Ovary (tissue), 9 donors: Measurements from ENCODE around the gene TENM4. TPM values are rescaled to one million over a fixed set of nuclear protein-coding genes. Genes with fewer than 3 reads are reported as not detected.

Experiments
- DNase-seq, 5 donors: peaks; one replicate each; pipeline ENCODE4 v3.0.0-alpha.2; 2019 to 2020
- H3K27ac ChIP-seq, 2 donors: fragments of 200-600 bp; one replicate each; pipeline versions ENCODE4 v1.5.1 to v1.8.0; 2019 to 2022
- H3K27me3 ChIP-seq: fragments of 200-600 bp; one replicate; pipeline ENCODE4 v1.8.0; 2022
- H3K36me3 ChIP-seq: fragments of 200-600 bp; sonication (generic); one replicate; pipeline ENCODE4 v1.5.1; 2019
- H3K4me1 ChIP-seq: one replicate; pipeline ENCODE4 v1.8.1; 2013; ENCODE audit warnings: mild to moderate bottlenecking, moderate library complexity; ENCODE audit not compliant: insufficient read depth
- H3K4me3 ChIP-seq: fragments of 200-600 bp; sonication (generic); one replicate; pipeline ENCODE4 v1.5.1; 2017
- H3K9me3 ChIP-seq, 2 donors: fragments of 200-600 bp in 1 of 2; sonication (generic) in 1 of 2; one replicate each; pipeline versions ENCODE4 v1.5.1 to v1.8.1; 2013 to 2019; ENCODE audit warnings: mild to moderate bottlenecking in 1 of 2, moderate library complexity in 1 of 2
- EP300 ChIP-seq: sonication (generic); formaldehyde crosslinking; IDR thresholded peaks from one replicate; pipeline ENCODE4 v1.6.1; 2017; ENCODE audit warnings: antibody characterized with exemption
- POLR2A ChIP-seq: fragments of 450-650 bp; IDR thresholded peaks from one replicate; pipeline ENCODE4 v1.6.1; 2017; ENCODE audit warnings: antibody characterized with exemption, mild to moderate bottlenecking, moderate library complexity
- WGBS, 3 donors: extraction: QIAGEN DNeasy Blood & Tissue Kit in 1 of 3; methylation state at CpG; one replicate each; pipeline versions ENCODE4 v1.1.5 to v1.1.7; 2013 to 2017; 5-methylcytosine and 5-hydroxymethylcytosine counted together
- intact Hi-C, 4 donors: fragments of 100-400 bp; cut with DNase I; formaldehyde crosslinking; loops; one replicate each; pipeline versions ENCODE4 v1.11.0 to v1.15.1; 2022 to 2023
- microRNA counts: library from miRNA; unstranded; fragments of <30 nt; microRNA quantifications from one replicate; lab custom pipeline; 2016
- microRNA-seq, 3 donors: library from miRNA; unstranded; fragments of <30 nt; microRNA quantifications; one replicate each; pipeline versions ENCODE4 to v1.2.0, GENCODE V29; 2019 to 2020
- polyA plus RNA-seq, 2 donors: library from polyadenylated mRNA; stranded (reverse); fragments of 200-250 nt in 1 of 2; fragments of 350-450 nt in 1 of 2; fragmentation: Illumina TruSeq in 1 of 2; extraction: RNeasy Lipid Tissue Mini Kit (QIAGEN cat#74804) in 1 of 2; gene quantifications; one replicate each; pipeline ENCODE4 v1.2.3, GENCODE V29; 2013 to 2014
- small RNA-seq: library from RNA; depleted of rRNA; stranded (forward); fragments of <200 nt; gene quantifications from one replicate; pipeline ENCODE3, GENCODE V24; 2016
- total RNA-seq, 7 donors: library from RNA; depleted of rRNA in 2 of 7; stranded (reverse); fragments of >200 nt in 2 of 7; fragmentation: NEBNext Ultra II Directional in 3 of 7; extraction: Animal tissue kit (Norgen Biotek cat#: 25700) in 3 of 7; gene quantifications; one replicate each; pipeline versions ENCODE4 v1.1.0 to v1.2.4, GENCODE V29; 2016 to 2023
- TF ChIP-seq, protein P1 (sequence below), 3 donors: fragments of 450-650 bp in 2 of 3; fragments of 200-600 bp in 1 of 3; IDR thresholded peaks; one replicate each; pipeline versions ENCODE4 v1.5.1 to v1.8.0; 2016 to 2022; ENCODE audit warnings: antibody characterized with exemption in 3 of 3, mild to moderate bottlenecking in 1 of 3
- donor health status: DM: no; HTN: no; CAD: no; lungs with moderate emphysema.
- donor health status: DM: no; HTN: no; CAD: no.
- donor health status: Bipolar disorder and iron deficiency.
- donor health status: DM: yes; HTN: yes; CAD: no.
- donor health status: DM: no; HTN: no; CAD: no.
- donor health status: DM: yes; HTN: yes; CAD: no.

Gene TENM4
- total and polyA plus RNA-seq, 9 donors, result 11.0 to 206 (median 107) TPM

DNA sequence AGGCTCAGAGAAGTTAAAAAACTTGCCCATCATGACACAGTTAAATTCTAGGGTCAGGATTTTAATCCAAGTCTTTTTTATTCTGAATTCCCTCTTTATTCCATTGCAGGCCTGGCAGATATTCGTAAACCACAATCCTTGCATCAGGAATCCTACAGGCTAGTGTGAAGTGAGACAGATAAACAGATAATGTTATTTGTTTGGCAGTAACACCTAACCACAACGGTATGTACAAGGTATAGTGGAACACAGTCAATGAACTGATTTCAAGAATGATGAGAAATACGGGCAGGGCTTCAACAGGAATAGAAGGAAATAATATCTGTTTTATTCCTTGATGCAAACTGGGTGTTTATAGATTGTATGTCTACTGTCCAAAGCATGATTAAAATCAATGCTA lies 834.2 kb downstream of the TENM4 start:
- 77 to 81% (median 80%) methylated on average over 3 of the region's 3 CpGs for WGBS, 3 donors
- Histone ChIP-seq H3K4me1 (no peaks in the 10 kb centered on the region), H3K27me3 (no peaks in the 10 kb centered on the region), H3K4me3 (no peak overlapping the region), H3K27ac (no peak overlapping the region), H3K9me3 (no peaks in the 10 kb centered on the region), H3K36me3 (no peaks in the 10 kb centered on the region)
- DNase-seq, result no peak
- TF ChIP-seq, protein P1, sequence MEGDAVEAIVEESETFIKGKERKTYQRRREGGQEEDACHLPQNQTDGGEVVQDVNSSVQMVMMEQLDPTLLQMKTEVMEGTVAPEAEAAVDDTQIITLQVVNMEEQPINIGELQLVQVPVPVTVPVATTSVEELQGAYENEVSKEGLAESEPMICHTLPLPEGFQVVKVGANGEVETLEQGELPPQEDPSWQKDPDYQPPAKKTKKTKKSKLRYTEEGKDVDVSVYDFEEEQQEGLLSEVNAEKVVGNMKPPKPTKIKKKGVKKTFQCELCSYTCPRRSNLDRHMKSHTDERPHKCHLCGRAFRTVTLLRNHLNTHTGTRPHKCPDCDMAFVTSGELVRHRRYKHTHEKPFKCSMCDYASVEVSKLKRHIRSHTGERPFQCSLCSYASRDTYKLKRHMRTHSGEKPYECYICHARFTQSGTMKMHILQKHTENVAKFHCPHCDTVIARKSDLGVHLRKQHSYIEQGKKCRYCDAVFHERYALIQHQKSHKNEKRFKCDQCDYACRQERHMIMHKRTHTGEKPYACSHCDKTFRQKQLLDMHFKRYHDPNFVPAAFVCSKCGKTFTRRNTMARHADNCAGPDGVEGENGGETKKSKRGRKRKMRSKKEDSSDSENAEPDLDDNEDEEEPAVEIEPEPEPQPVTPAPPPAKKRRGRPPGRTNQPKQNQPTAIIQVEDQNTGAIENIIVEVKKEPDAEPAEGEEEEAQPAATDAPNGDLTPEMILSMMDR (IDR thresholded peaks at IDR 0.05), result no peak
- TF ChIP-seq EP300 (no peak), POLR2A (no peak)
- intact Hi-C loops, result no loop called here

DNA sequence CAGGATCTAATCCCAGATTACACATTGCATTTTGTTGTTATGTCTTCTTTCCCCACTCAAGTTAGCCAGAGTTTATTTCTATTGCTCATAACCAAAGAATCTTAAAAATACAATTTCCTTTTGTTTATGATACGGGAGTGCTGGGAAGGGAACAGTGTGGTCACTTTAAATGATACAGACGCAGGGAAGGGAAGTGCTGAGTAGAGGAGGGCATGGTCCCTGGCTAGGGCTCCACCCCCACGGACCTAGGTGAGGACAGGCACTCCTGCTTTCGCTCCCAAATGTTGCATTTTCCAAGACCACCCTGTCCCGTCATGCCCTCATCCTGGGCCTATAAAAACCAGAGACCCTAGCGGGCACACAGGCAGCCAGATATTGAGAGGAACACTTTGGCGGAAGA lies 835.5 kb downstream of the TENM4 start:
- Histone ChIP-seq H3K27ac (no peak overlapping the region), H3K9me3 (no peaks in the 10 kb centered on the region), H3K36me3 (no peaks in the 10 kb centered on the region), H3K4me1 (no peaks in the 10 kb centered on the region), H3K4me3 (no peak overlapping the region), H3K27me3 (no peaks in the 10 kb centered on the region)
- no peak for TF ChIP-seq POLR2A
- TF ChIP-seq EP300, result no peak
- TF ChIP-seq, protein P1 (IDR thresholded peaks at IDR 0.05), result no peak
- intact Hi-C loops, result no loop called here
- DNase-seq, result no peak
- 61 to 66% (median 63%) methylated on average over 7 of the region's 7 CpGs for WGBS, 3 donors

DNA sequence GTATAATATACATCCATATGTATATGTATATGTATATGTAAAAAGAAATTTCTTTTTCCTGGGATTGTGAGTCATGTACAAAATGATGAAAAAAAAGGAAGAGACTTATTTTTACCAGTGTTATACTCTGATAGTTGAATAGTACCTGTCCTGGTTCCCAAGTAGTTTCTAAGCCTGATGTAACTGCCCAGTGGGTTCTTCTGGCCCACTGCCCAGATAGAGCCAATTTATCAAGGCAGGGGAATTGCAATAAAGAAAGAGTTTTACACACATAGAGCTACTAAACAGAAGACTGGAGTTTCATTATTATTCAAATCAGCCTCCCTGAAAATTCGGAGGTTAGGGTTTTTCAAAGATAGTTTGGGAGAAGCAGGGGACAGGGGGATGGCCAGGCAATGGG lies 837.0 kb downstream of the TENM4 start:
- H3K27me3 ChIP-seq, result no peaks in the 10 kb centered on the region
- no peak for TF ChIP-seq POLR2A
- no peak for TF ChIP-seq EP300
- TF ChIP-seq, protein P1 (IDR thresholded peaks at IDR 0.05), result no peak
- no peak for DNase-seq
- intact Hi-C loops, result no loop called here
- H3K9me3 ChIP-seq, result no peaks in the 10 kb centered on the region
- no peaks in the 10 kb centered on the region for H3K36me3 ChIP-seq
- no peak overlapping the region for H3K27ac ChIP-seq
- H3K4me3 ChIP-seq, result no peak overlapping the region
- 79 to 86% (median 85%) methylated on average over 1 of the region's 1 CpG for WGBS, 3 donors
- no peaks in the 10 kb centered on the region for H3K4me1 ChIP-seq

MicroRNAs within 50 kb of the gene (microRNA counts, 767-probe panel; counts per million panel counts)
- 530 counts per million, percentile 78 among the panel's probes with 10 or more counts for microRNA hsa-miR-708-5p (lab: Ali Mortazavi, UCI)

Small RNA genes within 50 kb of the gene (microRNA-seq; reads per million reads assigned to microRNA genes)
- gene MIR5579 (0 to 1.5 (median 0.32) reads per million in 3 donors), gene MIR708 (2,550 to 8,559 (median 6,457) reads per million in 3 donors)

Small RNA genes within 50 kb of the gene (small RNA-seq; reads per million reads assigned to genes)
- gene MIR5579, result not detected
- 11.1 reads per million, percentile 85 among the genes with 10 or more reads in this experiment for gene MIR708
